NCI-H128 (cell line): ENCODE measurements around the gene FAM20A.
A peak's percentile ranks its signal among the peaks of the same experiment; 100 is the strongest.
"Not testable (repeated sequence)": the region's sequence is repeated elsewhere in the genome, so short reads cannot be mapped to it uniquely, and the experiment has no call there.

Experiments used
- DNase-seq: peaks from one replicate; lab custom pipeline; 2025; ENCODE audit not compliant: unreplicated experiment; lab: John Stamatoyannopoulos, UW

Gene FAM20A

DNA sequence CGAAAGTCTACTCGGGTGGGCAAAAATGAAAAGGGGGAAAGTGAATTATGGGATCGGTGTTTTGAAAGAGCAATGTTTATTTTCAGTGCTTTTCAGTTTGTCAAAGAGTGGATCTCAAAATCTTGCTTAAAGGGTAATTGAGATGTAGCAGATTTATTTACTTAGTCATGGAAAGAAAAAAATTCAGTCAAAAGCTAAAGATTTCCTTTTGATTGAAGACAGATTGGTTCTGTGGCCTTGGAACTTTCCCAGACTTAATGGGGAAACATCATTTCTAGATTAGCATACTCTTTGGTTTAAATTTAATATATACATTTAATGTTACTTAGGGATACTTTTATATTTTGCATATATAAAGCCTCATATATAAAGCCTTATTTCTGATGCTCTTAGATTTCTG lies 68.3 kb downstream of the FAM20A start:
- DNase-seq = no peak

DNA sequence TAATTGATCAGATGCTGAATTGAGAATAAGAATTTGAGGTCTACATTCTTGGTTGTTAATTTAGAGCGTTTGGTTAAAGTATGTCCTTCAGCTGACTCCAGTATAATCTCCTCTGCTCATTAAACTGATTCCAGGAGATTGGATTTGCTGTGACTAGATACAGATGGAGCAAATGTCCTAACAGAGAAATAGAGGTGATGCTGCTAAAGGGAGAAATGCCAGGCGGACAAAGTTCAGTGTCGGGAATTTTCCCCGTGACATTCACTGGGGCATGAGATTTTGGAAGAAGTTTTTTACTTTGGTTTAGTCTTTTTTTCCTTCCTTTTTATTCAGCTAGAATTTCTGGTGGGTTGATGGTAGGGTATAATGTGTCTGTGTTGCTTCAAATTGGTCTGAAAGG lies 69.9 kb downstream of the FAM20A start:
- DNase-seq = no peak

- DNase-seq = no peak
Measured at GRCh38 chr17:68527314-68527713, 73.9 kb downstream of the FAM20A start.

DNA sequence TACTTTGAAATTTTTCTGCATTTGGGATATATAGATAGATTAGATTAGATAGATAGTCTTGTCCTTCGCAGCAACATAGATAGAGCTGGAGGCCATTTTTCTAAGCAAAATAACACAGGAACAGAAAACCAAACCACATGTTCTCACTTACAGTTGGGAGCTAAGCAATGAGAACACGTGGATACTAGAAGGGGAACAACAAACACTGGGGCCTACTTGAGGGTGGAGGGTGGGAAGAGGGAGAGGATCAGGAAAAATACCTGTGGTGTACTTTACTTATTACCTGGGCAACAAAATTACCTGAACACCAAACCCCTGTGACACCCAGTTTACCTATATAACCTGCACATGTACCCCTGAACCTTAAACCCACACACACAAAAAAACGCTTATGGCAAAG lies 74.6 kb downstream of the FAM20A start:
- DNase-seq = no peak

- no peak for DNase-seq
Measured at GRCh38 chr17:68522266-68522665, 78.9 kb downstream of the FAM20A start.

GRCh38 chr17:68519911-68520310 lies 81.3 kb downstream of the FAM20A start:
- DNase-seq = no peak

GRCh38 chr17:68519051-68519450 lies 82.1 kb downstream of the FAM20A start:
- not testable (repeated sequence) for DNase-seq

GRCh38 chr17:68518063-68518815 lies 82.9 kb downstream of the FAM20A start:
- DNase-seq = no peak

DNA sequence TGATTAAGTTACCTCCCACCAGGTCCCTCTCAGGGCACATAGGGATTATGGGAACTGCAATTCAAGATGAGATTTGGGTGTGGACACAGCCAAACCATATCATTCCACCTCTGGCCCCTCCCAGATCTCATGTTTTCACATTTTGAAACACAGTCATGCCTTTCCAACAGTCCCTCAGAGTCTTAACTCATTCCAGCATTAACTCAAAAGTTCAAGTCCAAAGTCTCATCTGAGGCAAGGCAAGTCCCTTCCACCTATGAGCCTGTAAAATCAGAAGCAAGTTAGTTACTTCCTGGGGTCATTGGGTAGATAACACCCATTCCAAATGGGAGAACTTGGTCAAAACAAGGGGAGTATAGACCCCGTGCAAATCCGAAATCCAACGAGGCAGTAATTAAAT lies 83.6 kb downstream of the FAM20A start:
- not testable (repeated sequence) for DNase-seq

DNA sequence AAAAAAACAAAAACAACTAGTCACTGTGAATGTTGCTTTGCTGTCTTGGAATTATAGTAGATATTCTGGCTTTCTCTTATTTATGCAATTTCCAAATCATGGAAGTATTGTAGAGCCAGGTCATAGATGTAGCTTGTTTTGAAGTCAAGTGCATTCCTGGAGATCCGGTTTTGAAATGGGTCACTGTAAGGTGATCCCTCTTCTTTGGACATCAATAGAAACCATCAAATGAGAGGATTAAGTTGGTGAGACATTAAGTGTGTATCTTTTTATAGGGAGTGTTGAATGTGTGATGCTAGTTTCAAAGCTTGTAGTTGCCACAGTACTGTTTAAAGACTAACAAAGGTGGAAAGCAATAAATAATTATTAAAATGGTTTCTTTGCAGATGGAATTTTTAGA lies 84.4 kb downstream of the FAM20A start:
- DNase-seq = no peak

GRCh38 chr17:68514831-68515635 lies 86.1 kb downstream of the FAM20A start:
- DNase-seq = no peak

- DNase-seq = no peak
Measured at GRCh38 chr17:68513932-68514331, 87.2 kb downstream of the FAM20A start.

GRCh38 chr17:68512960-68513474 lies 88.2 kb downstream of the FAM20A start:
- DNase-seq = no peak

DNA sequence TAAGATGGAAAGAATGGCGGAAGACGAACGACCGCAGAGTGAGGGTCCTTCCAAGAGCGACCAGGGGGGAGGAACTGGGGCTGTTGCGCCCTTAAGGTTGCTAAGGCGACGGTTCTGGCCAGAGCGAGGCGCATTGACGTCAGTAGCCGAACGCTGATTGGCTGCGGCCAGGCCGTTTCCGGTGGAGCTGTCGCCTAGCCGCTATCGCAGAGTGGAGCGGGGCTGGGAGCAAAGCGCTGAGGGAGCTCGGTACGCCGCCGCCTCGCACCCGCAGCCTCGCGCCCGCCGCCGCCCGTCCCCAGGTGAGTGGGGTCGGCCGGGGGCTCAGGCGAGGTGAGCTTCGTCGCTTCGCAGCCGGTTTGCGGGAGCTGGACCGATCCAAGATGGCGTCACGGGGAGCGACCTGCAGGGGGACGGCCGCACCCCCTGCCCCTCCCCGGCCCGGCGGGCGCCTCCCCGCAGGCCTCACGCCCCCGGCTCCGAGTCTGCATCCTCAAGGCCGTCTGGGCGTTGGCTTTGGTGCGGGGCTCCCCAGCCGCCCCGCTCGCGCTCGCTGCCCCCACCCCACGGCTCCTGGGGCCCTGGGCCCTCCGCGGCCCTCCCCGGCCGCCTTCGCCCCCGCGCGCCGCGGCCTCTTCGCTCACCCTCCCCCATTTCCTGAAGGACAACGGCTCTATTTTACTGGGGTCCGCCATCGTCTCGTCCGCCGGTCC lies 88.8 kb downstream of the FAM20A start, which contains the start of gene PRKAR1A:
Gene PRKAR1A, plus strand, starts transcription at position 184 of the 713 bp plus-strand sequence. CDS start 2,970 bp downstream, outside the sequence.
- peak; percentile 81 for DNase-seq

DNA sequence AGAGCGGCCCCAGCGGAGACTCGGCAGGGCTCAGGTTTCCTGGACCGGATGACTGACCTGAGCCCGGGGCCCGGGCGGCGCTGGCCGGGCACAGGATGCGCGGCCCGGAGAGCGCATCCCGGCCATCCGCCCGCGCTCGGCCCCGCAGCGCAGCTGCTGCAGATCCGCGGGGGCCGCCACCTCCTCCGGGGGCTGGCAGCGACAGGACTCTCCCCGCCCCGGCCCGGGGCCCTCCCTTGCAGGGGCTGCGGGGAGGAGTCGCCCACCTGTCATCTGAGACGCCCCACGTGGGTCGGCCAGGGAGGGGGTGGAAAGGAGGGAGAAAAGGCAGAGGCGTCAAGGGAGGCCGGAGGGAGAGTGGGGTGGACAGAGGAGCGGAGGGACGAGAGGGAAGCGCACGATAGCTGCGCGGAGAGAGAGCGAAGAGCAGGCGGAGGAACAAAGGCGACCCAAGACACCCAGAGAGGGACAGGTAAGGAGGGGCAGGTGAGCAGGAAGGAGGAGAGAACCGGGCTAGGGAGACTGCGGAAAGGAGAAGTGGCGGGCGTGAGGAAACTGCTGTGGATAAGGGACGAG lies 89.4 kb downstream of the FAM20A start:
- peak; percentile 32 for DNase-seq

DNA sequence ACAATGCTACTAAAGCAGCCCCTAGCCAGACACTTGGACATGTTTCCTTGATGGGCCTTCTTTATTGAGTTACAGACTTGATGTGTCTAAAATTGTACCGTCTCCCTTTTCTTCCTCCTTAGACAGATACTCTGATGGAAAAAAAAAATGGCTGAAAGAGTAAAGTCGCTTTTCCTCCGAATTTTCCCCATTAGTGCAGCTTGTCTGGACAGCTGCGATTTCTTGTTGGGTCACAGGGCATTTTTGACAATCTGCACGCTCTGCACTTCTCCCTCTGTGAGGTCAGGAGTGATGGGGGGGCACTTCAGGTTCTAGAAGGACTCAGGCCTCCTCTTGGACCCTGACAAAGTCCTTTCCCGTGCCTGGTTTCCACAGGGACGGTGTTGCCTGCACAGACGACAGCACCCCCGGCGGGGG lies 89.9 kb downstream of the FAM20A start:
- DNase-seq = no peak

GRCh38 chr17:68509141-68510057 lies 91.8 kb downstream of the FAM20A start:
- DNase-seq = no peak

DNA sequence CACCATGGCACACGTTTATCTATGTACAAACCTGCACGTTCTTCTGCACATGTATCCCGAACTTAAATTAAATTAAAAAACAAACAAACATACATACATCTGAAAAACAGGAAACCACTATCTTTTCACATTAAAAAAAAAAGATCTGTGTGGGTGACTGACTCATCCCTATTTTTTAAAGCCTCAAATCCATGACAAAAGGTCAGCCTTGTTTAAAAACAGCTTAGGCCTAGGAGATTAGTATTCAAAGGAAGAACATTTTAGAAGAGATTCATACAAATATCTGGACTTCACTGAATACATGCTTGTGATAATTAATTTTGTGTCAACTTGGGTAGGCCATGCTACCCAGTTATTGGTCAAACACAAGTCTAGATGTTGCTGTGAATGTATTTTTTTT lies 93.6 kb downstream of the FAM20A start:
- DNase-seq = no peak

DNA sequence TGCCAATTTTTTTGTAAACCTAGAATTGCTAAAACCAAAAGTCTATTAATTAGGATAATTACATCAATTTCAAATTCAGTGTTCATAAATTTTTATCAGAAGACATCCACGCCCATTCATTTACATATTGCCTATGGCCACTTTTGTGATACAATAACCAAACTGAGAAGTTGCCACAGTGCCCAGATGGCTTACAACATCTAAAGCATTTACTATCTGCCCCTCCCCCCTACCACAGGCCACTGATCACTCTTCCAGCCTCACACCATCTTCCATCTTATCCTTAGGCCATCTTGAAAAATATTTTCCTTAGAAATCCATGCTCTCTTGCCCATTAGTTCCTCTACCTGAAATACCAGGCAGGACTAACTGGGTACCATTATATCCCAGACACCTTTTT lies 95.2 kb downstream of the FAM20A start:
- DNase-seq = no peak

- no peak for DNase-seq
Measured at GRCh38 chr17:68501074-68501473, 100.1 kb downstream of the FAM20A start.
